ENCODE results near the gene LYPD3. TPM values are rescaled to one million over a fixed set of nuclear protein-coding genes. Genes with fewer than 3 reads are reported as not detected.

The LYPD3 gene
- total RNA-seq, 1 donor from 2014 or later: 0.17 TPM

- DNase-seq: no peak
Observed at GRCh38 chr19:43485951-43486350, 20.5 kb upstream of the LYPD3 start.

- DNase-seq: no peak
Observed at GRCh38 chr19:43483281-43483680, 17.9 kb upstream of the LYPD3 start.

- no peak for DNase-seq
Observed at GRCh38 chr19:43482193-43482592, 16.8 kb upstream of the LYPD3 start.

GRCh38 chr19:43481701-43482100 lies 16.3 kb upstream of the LYPD3 start:
- DNase-seq: no peak

GRCh38 chr19:43480574-43480973 lies 15.2 kb upstream of the LYPD3 start:
- DNase-seq: no peak

GRCh38 chr19:43479961-43480561 lies 14.7 kb upstream of the LYPD3 start:
- no peak for DNase-seq

- no peak for DNase-seq
Observed at GRCh38 chr19:43479226-43479625, 13.8 kb upstream of the LYPD3 start.

- DNase-seq: no peak
Observed at GRCh38 chr19:43478323-43478722, 12.9 kb upstream of the LYPD3 start.

GRCh38 chr19:43476606-43477005 lies 11.2 kb upstream of the LYPD3 start:
- DNase-seq: peak; percentile 57

- peak; percentile 96 for DNase-seq
Observed at GRCh38 chr19:43474986-43475705, 9.7 kb upstream of the LYPD3 start.

- no peak for DNase-seq
Observed at GRCh38 chr19:43474487-43474886, 9.1 kb upstream of the LYPD3 start.

- DNase-seq: no peak
Observed at GRCh38 chr19:43471091-43471490, 5.7 kb upstream of the LYPD3 start.

- peak; percentile 14 for DNase-seq
Observed at GRCh38 chr19:43470288-43470687, 4.9 kb upstream of the LYPD3 start.

- DNase-seq: peak; percentile 42
Observed at GRCh38 chr19:43469160-43469480, 3.7 kb upstream of the LYPD3 start.

GRCh38 chr19:43468354-43469159 lies 3.1 kb upstream of the LYPD3 start:
- DNase-seq: no peak

GRCh38 chr19:43467730-43468129 lies 2.3 kb upstream of the LYPD3 start:
- DNase-seq: peak; percentile 61

- no peak for DNase-seq
Observed at GRCh38 chr19:43467276-43467675, 1.9 kb upstream of the LYPD3 start.

GRCh38 chr19:43466793-43467192 lies 1.4 kb upstream of the LYPD3 start:
- DNase-seq: no peak

GRCh38 chr19:43464134-43464775 lies 1.2 kb downstream of the LYPD3 start:
- DNase-seq: no peak

- peak; percentile 93 for DNase-seq
Observed at GRCh38 chr19:43463381-43464133, 1.9 kb downstream of the LYPD3 start.

- no peak for DNase-seq
Observed at GRCh38 chr19:43462785-43463380, 2.5 kb downstream of the LYPD3 start.

- no peak for DNase-seq
Observed at GRCh38 chr19:43462383-43462782, 3.0 kb downstream of the LYPD3 start.

All from dermis blood vessel endothelial cell (primary cell).